Thyroid gland (tissue), 4 donors: ENCODE data around the gene LELP1. TPM values are rescaled to one million over a fixed set of nuclear protein-coding genes. Genes with fewer than 3 reads are reported as not detected.
"Not testable (repeated sequence)": the region's sequence is repeated elsewhere in the genome, so short reads cannot be mapped to it uniquely, and the experiment has no call there.

Source experiments
- DNase-seq, 2 donors: peaks; one replicate each; pipeline ENCODE4 v3.0.0-alpha.2; 2019
- H3K27ac ChIP-seq, 3 donors: fragments of 200-600 bp; sonication (generic); 1 replicate in 2 of 3; 2 replicates in 1 of 3; pipeline ENCODE4 v1.5.1; 2016 to 2019; ENCODE audit warnings: mild to moderate bottlenecking in 1 of 3, moderate library complexity in 1 of 3
- H3K27me3 ChIP-seq: fragments of 200-600 bp; sonication (generic); one replicate; pipeline ENCODE4 v1.5.1; 2019
- H3K36me3 ChIP-seq, 2 donors: fragments of 200-600 bp; sonication (generic); one replicate each; pipeline ENCODE4 v1.5.1; 2016 to 2019
- H3K4me1 ChIP-seq, 2 donors: fragments of 200-600 bp; sonication (generic); one replicate each; pipeline ENCODE4 v1.5.1; 2017 to 2019
- H3K4me3 ChIP-seq, 3 donors: fragments of 200-600 bp; sonication (generic); replicated peaks in 1 of 3; 1 replicate in 2 of 3; 2 replicates in 1 of 3; pipeline ENCODE4 v1.5.1; 2016; ENCODE audit warnings: mild to moderate bottlenecking in 1 of 3
- H3K9me3 ChIP-seq: fragments of 200-600 bp; sonication (generic); one replicate; pipeline ENCODE4 v1.5.1; 2017
- CTCF ChIP-seq, 6 experiments: fragments of 200-600 bp in 3 of 6; fragments of 450-650 bp in 3 of 6; sonication (generic) in 3 of 6; IDR thresholded peaks; one replicate each; pipeline ENCODE4 v1.5.1; 2016 to 2019; ENCODE audit warnings: antibody characterized with exemption in 6 of 6, mild to moderate bottlenecking in 2 of 6, inconsistent platforms in 1 of 6, moderate library complexity in 1 of 6
- POLR2A ChIP-seq, 2 donors: fragments of 450-650 bp; IDR thresholded peaks; one replicate each; pipeline ENCODE4 v1.6.1; 2017; ENCODE audit warnings: antibody characterized with exemption in 2 of 2, mild to moderate bottlenecking in 2 of 2, moderate library complexity in 1 of 2
- WGBS, 2 donors: methylation state at CpG; one replicate each; pipeline ENCODE4 v1.1.5; 2017; 5-methylcytosine and 5-hydroxymethylcytosine counted together
- intact Hi-C: fragments of 100-400 bp; cut with DNase I; formaldehyde crosslinking; loops from one replicate; pipeline ENCODE4 v1.15.1; 2023
- total RNA-seq, 4 donors: library from RNA; depleted of rRNA; stranded (reverse); fragments of >200 nt; gene quantifications; one replicate each; pipeline ENCODE4 v1.2.3, GENCODE V29; 2016

The LELP1 gene
- total RNA-seq, 4 donors from 2014 or later: 3.6 TPM; not detected in 3

- Histone ChIP-seq H3K27me3 (no peaks in the 10 kb centered on the region), H3K4me1 (no peaks in the 10 kb centered on the region), H3K27ac (no peak overlapping the region), H3K36me3 (no peaks in the 10 kb centered on the region), H3K9me3 (no peaks in the 10 kb centered on the region), H3K4me3 (no peak overlapping the region)
- no peak for DNase-seq
- 79 to 84% methylated on average over 4 of the region's 4 CpGs for WGBS, 2 donors
- no peak for TF ChIP-seq CTCF (IDR thresholded peaks at IDR 0.05)
- TF ChIP-seq POLR2A (IDR thresholded peaks at IDR 0.05): no peak
- intact Hi-C loops: no loop called here
Measured at GRCh38 chr1:153180556-153180955, 22.7 kb upstream of the LELP1 start.

- intact Hi-C loops, H3K4me3 ChIP-seq, H3K27me3 ChIP-seq, H3K9me3 ChIP-seq, H3K36me3 ChIP-seq, H3K4me1 ChIP-seq, H3K27ac ChIP-seq, DNase-seq: not testable (repeated sequence)
- 76 to 81% methylated on average over 3 to 4 of the region's 4 CpGs for WGBS, 2 donors
Measured at GRCh38 chr1:153188301-153188700, 14.9 kb upstream of the LELP1 start.

GRCh38 chr1:153190373-153190772 is 12.9 kb upstream of the LELP1 start:
- no peak for TF ChIP-seq POLR2A (IDR thresholded peaks at IDR 0.05)
- no peak for TF ChIP-seq CTCF (IDR thresholded peaks at IDR 0.05)
- H3K27ac ChIP-seq: no peak overlapping the region
- no peaks in the 10 kb centered on the region for H3K27me3 ChIP-seq
- no peak for DNase-seq
- H3K9me3 ChIP-seq: no peaks in the 10 kb centered on the region
- no peak overlapping the region for H3K4me3 ChIP-seq
- WGBS, 2 donors: 11% methylated on average over 3 of the region's 3 CpGs
- intact Hi-C loops: no loop called here
- H3K4me1 ChIP-seq: no peaks in the 10 kb centered on the region
- no peaks in the 10 kb centered on the region for H3K36me3 ChIP-seq

- no peak for DNase-seq
- TF ChIP-seq POLR2A (IDR thresholded peaks at IDR 0.05) (no peak), CTCF (IDR thresholded peaks at IDR 0.05) (peak in 1 of 6 experiments; percentile 14)
- H3K27ac ChIP-seq: no peak overlapping the region
- H3K4me1 ChIP-seq: no peaks in the 10 kb centered on the region
- H3K4me3 ChIP-seq: no peak overlapping the region
- intact Hi-C loops: no loop called here
- WGBS, 2 donors: 27% methylated on average over 3 of the region's 3 CpGs
- H3K36me3 ChIP-seq: no peaks in the 10 kb centered on the region
- H3K27me3 ChIP-seq: no peaks in the 10 kb centered on the region
- no peaks in the 10 kb centered on the region for H3K9me3 ChIP-seq
Measured at GRCh38 chr1:153192697-153193096, 10.5 kb upstream of the LELP1 start.

- DNase-seq: no peak
- no peaks in the 10 kb centered on the region for H3K36me3 ChIP-seq
- no peaks in the 10 kb centered on the region for H3K4me1 ChIP-seq
- H3K9me3 ChIP-seq: no peaks in the 10 kb centered on the region
- H3K27ac ChIP-seq: no peak overlapping the region
- H3K27me3 ChIP-seq: no peaks in the 10 kb centered on the region
- intact Hi-C loops: no loop called here
- TF ChIP-seq CTCF (IDR thresholded peaks at IDR 0.05) (no peak), POLR2A (IDR thresholded peaks at IDR 0.05) (no peak)
- WGBS, 2 donors: 66 to 73% methylated on average over 3 of the region's 3 CpGs
- H3K4me3 ChIP-seq: no peak overlapping the region
Measured at GRCh38 chr1:153194331-153195050, 8.7 kb upstream of the LELP1 start.
